Keratinocyte (primary cell): Measurements from ENCODE around the gene JAKMIP1.

Experiments used
- CTCF ChIP-seq, 3 experiments: IDR thresholded peaks in 1 of 3; conservative IDR thresholded peaks in 1 of 3; optimal IDR thresholded peaks in 1 of 3; 2 replicates in 2 of 3; 3 replicates in 1 of 3; pipeline versions ENCODE3 to v1.5.1; 2011; ENCODE audit warnings: low read length in 3 of 3, mild to moderate bottlenecking in 3 of 3, moderate library complexity in 2 of 3, control low read depth in 1 of 3, inconsistent platforms in 1 of 3; ENCODE audit not compliant: insufficient read depth in 2 of 3; ENCODE audit errors: extremely low read depth in 1 of 3
- EZH2 ChIP-seq: IDR thresholded peaks from one replicate; pipeline ENCODE4 v1.6.1; 2012; ENCODE audit warnings: inconsistent platforms, mild to moderate bottlenecking, low read length, moderate library complexity

GRCh38 chr4:6165766-6166165 lies 34.6 kb downstream of the JAKMIP1 start:
- TF ChIP-seq CTCF (optimal IDR thresholded peaks at IDR 0.05 in 1 of 3, IDR thresholded peaks at IDR 0.05 in 1 of 3, conservative IDR thresholded peaks at IDR 0.05 in 1 of 3; ENCODE audit: extremely low read depth in 1 of 3, insufficient read depth in 2 of 3, low read length in 3 of 3): no peak
- no peak for TF ChIP-seq EZH2
